GM12878 (cell line): ENCODE measurements around the gene NRXN3. TPM values are rescaled to one million over a fixed set of nuclear protein-coding genes. Genes with fewer than 3 reads are reported as not detected.

ENCODE experiments used
- ATAC-seq: fragments of 200-7000 bp; cut with Tn5 transposase; 3 replicates; pipeline ENCODE4 v1.9.1; 2020; ENCODE audit warnings: mild to moderate bottlenecking, moderate library complexity
- BruUV-seq: library from RNA; stranded (reverse); fragments of 400-500 nt; replicated peaks from 2 replicates; lab custom pipeline; 2021; lab: Mats Ljungman, UMichigan
- CTCF ChIA-PET: fragments of 300-600 bp; sonication (Branson Sonifier 250); formaldehyde crosslinking; extraction: SDS; loops from one replicate; lab custom pipeline; 2021; ENCODE audit warnings: inconsistent platforms; lab: Yijun Ruan, JAX
- POLR2A ChIA-PET: fragments of 350-600 bp; formaldehyde crosslinking; extraction: SDS; loops from one replicate; lab custom pipeline; 2021; ENCODE audit warnings: inconsistent platforms; lab: Charles Lee
- RAD21 ChIA-PET: fragments of 300-600 bp; sonication (Branson Sonifier 250); formaldehyde crosslinking; loops from one replicate; lab custom pipeline; 2023; ENCODE audit warnings: antibody characterized with exemption; ENCODE audit not compliant: unreplicated experiment; lab: Charles Lee
- SMC1A ChIA-PET: fragments of 300-600 bp; sonication (Branson Sonifier 250); formaldehyde crosslinking; loops from one replicate; lab custom pipeline; 2023; ENCODE audit not compliant: unreplicated experiment, uncharacterized antibody; lab: Charles Lee
- DNase-seq: peaks from one replicate; pipeline ENCODE4 v3.0.0-alpha.2; 2011; ENCODE audit warnings: low read depth, low spot score
- FAIRE-seq: peaks from 3 replicates; lab custom pipeline; 2011; peaks lifted over from hg19 to GRCh38; lab: Jason Lieb, UNC
- H2AFZ ChIP-seq: 2 replicates; pipeline ENCODE4 v1.6.0; 2011; ENCODE audit warnings: low read depth, low read length, control low read depth; ENCODE audit not compliant: control insufficient read depth
- H3K27ac ChIP-seq: 2 replicates; pipeline ENCODE4 v1.5.1; 2011; ENCODE audit warnings: control low read depth; ENCODE audit not compliant: control insufficient read depth, insufficient read depth
- H3K27me3 ChIP-seq, 2 experiments: replicated peaks in 1 of 2; 2 replicates each; pipeline versions ENCODE4 v1.6.0 to v1.6.1; 2011; ENCODE audit warnings: low read length in 1 of 2; ENCODE audit not compliant: control insufficient read depth in 2 of 2, insufficient read depth in 2 of 2
- H3K36me3 ChIP-seq, 2 experiments: 2 replicates each; pipeline ENCODE4 v1.5.1; 2011; ENCODE audit warnings: low read length in 1 of 2; ENCODE audit not compliant: control insufficient read depth in 2 of 2, insufficient read depth in 2 of 2
- H3K4me1 ChIP-seq: 2 replicates; pipeline ENCODE4 v1.6.1; 2011; ENCODE audit warnings: mild to moderate bottlenecking, low read length, moderate library complexity, mixed read lengths; ENCODE audit not compliant: control insufficient read depth, insufficient read depth
- H3K4me2 ChIP-seq: 2 replicates; pipeline ENCODE4 v1.6.0; 2011; ENCODE audit warnings: control low read depth; ENCODE audit not compliant: control insufficient read depth, insufficient read depth
- H3K4me3 ChIP-seq: fragments of 200-600 bp; sonication (generic); 2 replicates; pipeline ENCODE4 v1.5.1; 2016
- H3K79me2 ChIP-seq: 2 replicates; pipeline ENCODE4 v1.6.0; 2011; ENCODE audit warnings: low read length; ENCODE audit not compliant: control insufficient read depth, insufficient read depth
- H3K9ac ChIP-seq: 2 replicates; pipeline ENCODE4 v1.8.0; 2011; ENCODE audit warnings: low read length, control low read depth, mixed read lengths; ENCODE audit not compliant: control insufficient read depth, insufficient read depth
- H3K9me3 ChIP-seq: replicated peaks from 3 replicates; pipeline ENCODE4 v1.5.1; 2011; ENCODE audit warnings: mild to moderate bottlenecking, low read length; ENCODE audit not compliant: control insufficient read depth, insufficient read depth
- H4K20me1 ChIP-seq: 2 replicates; pipeline ENCODE4 v1.6.0; 2011; ENCODE audit not compliant: control insufficient read depth, insufficient read depth
- ATF7 ChIP-seq: fragments of 450-650 bp; IDR thresholded peaks from 2 replicates; pipeline ENCODE4 v1.6.1; 2016; ENCODE audit warnings: low read depth, mild to moderate bottlenecking
- HDAC6 ChIP-seq: fragments of 200-600 bp; sonication (generic); IDR thresholded peaks from one replicate; pipeline ENCODE4 v1.8.0; 2017; ENCODE audit warnings: antibody characterized with exemption; ENCODE audit not compliant: unreplicated experiment
- KLF5 ChIP-seq: fragments of 450-650 bp; IDR thresholded peaks from 2 replicates; pipeline ENCODE4 v1.6.1; 2014; ENCODE audit warnings: mild to moderate bottlenecking; ENCODE audit not compliant: partially characterized antibody
- PKNOX1 ChIP-seq: fragments of 450-650 bp; IDR thresholded peaks from 2 replicates; pipeline ENCODE4 v1.6.1; 2016; ENCODE audit warnings: mild to moderate bottlenecking
- POLR2AphosphoS2 ChIP-seq: IDR thresholded peaks from 2 replicates; pipeline ENCODE4 v1.6.1; 2011; ENCODE audit warnings: low read depth, mild to moderate bottlenecking, low read length, improper control_type of control experiment, moderate library complexity
- SP1 ChIP-seq: IDR thresholded peaks from one replicate; pipeline ENCODE4 v1.6.1; 2011; ENCODE audit warnings: low read depth, low read length
- SUZ12 ChIP-seq: fragments of 200-600 bp; sonication (generic); IDR thresholded peaks from one replicate; pipeline ENCODE4 v1.6.1; 2018; ENCODE audit warnings: antibody characterized with exemption, mild to moderate bottlenecking; ENCODE audit not compliant: unreplicated experiment
- WGBS: methylation state at CpG from one replicate; pipeline ENCODE4 v1.1.6; 2016; ENCODE audit warnings: low lambda C conversion rate; ENCODE audit not compliant: insufficient replicate concordance, insufficient coverage; ENCODE audit errors: missing lambda C conversion rate; 5-methylcytosine and 5-hydroxymethylcytosine counted together
- in situ Hi-C: fragments of 300-500 bp; cut with MboI; formaldehyde crosslinking; loops from 9 replicates; pipeline ENCODE4 v1.14.3; 2018; ENCODE audit warnings: mixed read lengths
- intact Hi-C: fragments of 100-400 bp; cut with micrococcal nuclease; formaldehyde crosslinking; loops from one replicate; pipeline ENCODE4 v1.14.2; 2022; ENCODE audit not compliant: unreplicated experiment
- polyA plus RNA-seq, 11 experiments: library from polyadenylated mRNA; depleted of rRNA in 4 of 11; unstranded in 6 of 11; stranded (reverse) in 5 of 11; fragments of >200 nt; fragmentation: Nextera tagmentation in 4 of 11; fragmentation: Illumina TruSeq in 1 of 11; extraction: Ambion mirVana in 4 of 11; extraction: Trizol in 1 of 11; gene quantifications; 1 replicate in 1 of 11; 2 replicates in 10 of 11; pipeline versions ENCODE4 v1.2.1 to v1.2.3, GENCODE V29; 2011 to 2016; ENCODE audit warnings: inconsistent platforms in 2 of 11, missing spikeins in 2 of 11, low read depth in 1 of 11
- total RNA-seq, 4 experiments: library from RNA; depleted of rRNA in 3 of 4; stranded (reverse); fragments of >200 nt in 3 of 4; fragmentation: Illumina TruSeq in 1 of 4; extraction: Trizol in 1 of 4; gene quantifications; 2 replicates each; pipeline versions ENCODE4 v1.2.1 to v1.2.3, GENCODE V29; 2013 to 2021

Gene NRXN3
- total and polyA plus RNA-seq, 10 of the 15 experiments (the other 5 are each of a cell fraction or from before 2014, with no cell fraction given): 0.52 to 3.3 (median 1.4) TPM

GRCh38 chr14:78721756-78722480 lies 551.7 kb downstream of the NRXN3 start:
- WGBS: 19% methylated on average over 6 of the region's 6 CpGs
- Histone ChIP-seq H3K4me2 (no peak overlapping the region), H3K27me3 (no peaks in the 10 kb centered on the region), H3K9me3 (no peaks in the 10 kb centered on the region), H2AFZ (no peak overlapping the region; the same call in 1 of the 2 replicates), H3K36me3 (no peaks in the 10 kb centered on the region), H3K4me1 (no peaks in the 10 kb centered on the region), H3K9ac (no peak overlapping the region), H3K4me3 (no peak overlapping the region), H3K27ac (no peak overlapping the region), H3K79me2 (no peaks in the 10 kb centered on the region), H4K20me1 (no peaks in the 10 kb centered on the region)
- intact Hi-C loops: no loop called here
- ChIA-PET POLR2A (no interaction called here), CTCF (no interaction called here), SMC1A (no interaction called here), RAD21 (no interaction called here)
- in situ Hi-C loops: no loop called here
- FAIRE-seq: no peak
- TF ChIP-seq ATF7 (no peak), KLF5 (no peak), SUZ12 (no peak), POLR2AphosphoS2 (no peak), SP1 (no peak), HDAC6 (no peak), PKNOX1 (no peak)
- ATAC-seq: no peak
- no TSS peak for BruUV-seq
- no peak for DNase-seq
